NCI-H146 (cell line): ENCODE measurements around the gene SSR1.
"Not testable (repeated sequence)": the region's sequence is repeated elsewhere in the genome, so short reads cannot be mapped to it uniquely, and the experiment has no call there.

Source experiments
- DNase-seq: peaks from one replicate; lab custom pipeline; 2025; lab: John Stamatoyannopoulos, UW

The SSR1 gene

DNA sequence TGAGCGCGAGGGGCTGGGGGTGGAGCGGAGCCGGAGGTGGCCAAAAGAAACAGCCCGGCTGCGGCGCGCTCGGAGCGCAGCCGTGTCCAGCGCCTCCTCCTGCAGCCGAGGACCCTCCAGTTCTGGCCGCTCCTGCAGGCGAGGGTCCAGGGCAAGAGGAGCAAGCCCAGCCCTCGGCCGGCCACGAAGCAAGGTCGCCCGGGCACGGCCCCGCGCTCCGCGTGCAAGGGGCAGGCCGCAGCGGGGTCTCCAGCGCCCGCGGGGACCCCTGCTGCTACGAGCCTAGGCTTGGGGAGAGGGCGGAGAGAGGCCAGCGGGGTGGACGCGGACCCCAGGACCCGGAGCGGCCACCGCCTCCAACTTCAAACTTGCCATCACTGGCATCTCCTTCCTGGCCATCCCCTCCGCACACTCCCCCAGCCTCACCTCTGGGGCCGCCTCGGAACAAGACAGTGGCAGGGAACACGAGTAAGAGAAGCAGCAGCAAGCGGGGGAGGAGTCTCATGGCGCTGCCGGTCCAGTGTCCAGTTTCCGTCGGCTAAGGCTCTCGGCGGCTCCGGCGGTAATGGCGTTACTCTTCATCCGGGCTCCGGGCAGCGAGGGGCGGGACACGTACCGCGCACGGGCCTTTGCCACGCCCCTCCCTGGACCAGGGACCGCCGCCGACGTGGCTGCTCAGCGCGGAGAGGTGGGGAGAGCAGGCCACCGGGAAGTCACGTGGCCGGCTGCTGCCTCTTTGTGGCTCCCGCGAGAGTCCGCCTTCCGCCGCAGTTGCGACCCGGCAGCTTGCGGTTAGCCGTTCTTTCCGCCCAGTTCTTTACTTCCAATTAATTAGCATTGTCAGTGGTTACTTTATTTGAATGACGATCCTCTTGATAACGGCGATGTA is at the start of gene SSR1:
SSR1 (minus strand) TSS at position 584 of the 889 bp plus-strand sequence; CDS start at position 505, 79 bp downstream.
- peak; percentile 98 for DNase-seq

DNA sequence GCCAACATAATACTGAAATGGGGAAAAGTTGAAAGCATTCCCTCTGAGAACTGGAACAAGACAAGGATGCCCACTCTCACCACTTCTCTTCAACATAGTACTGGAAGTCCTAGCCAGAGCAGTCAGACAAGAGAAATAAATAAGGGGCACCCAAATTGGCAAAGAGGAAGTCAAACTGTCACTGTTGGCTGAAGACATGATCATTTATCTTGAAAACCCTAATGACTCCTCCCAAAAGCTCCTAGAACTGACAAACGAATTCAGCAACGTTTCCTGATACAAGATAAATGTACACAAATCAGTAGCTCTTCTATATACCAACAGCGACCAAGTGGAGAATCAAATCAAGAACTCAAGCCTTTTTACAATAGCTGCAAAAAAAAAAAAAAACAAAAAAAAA is 38.9 kb upstream of the SSR1 start:
- DNase-seq: not testable (repeated sequence)

DNA sequence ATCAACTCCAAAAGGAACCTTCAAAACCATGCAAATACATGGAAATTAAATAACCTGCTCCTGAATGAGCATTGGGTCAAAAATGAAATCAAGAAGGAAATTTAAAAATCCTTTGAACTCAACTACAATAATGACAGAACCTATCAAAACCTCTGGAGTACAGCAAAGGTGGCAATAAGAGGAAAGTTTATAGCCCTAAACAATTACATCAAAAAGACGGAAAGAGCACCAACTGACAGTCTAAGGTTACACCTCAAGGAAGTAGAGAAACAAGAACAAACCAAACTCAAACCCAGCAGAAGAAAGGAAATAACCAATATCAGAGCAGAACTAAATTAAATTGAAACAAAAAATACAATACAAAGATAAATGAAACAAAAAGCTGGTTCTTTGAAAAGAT is 37.6 kb upstream of the SSR1 start:
- DNase-seq: not testable (repeated sequence)

GRCh38 chr6:7347551-7347997 is 34.6 kb upstream of the SSR1 start:
- DNase-seq: peak; percentile 91

DNA sequence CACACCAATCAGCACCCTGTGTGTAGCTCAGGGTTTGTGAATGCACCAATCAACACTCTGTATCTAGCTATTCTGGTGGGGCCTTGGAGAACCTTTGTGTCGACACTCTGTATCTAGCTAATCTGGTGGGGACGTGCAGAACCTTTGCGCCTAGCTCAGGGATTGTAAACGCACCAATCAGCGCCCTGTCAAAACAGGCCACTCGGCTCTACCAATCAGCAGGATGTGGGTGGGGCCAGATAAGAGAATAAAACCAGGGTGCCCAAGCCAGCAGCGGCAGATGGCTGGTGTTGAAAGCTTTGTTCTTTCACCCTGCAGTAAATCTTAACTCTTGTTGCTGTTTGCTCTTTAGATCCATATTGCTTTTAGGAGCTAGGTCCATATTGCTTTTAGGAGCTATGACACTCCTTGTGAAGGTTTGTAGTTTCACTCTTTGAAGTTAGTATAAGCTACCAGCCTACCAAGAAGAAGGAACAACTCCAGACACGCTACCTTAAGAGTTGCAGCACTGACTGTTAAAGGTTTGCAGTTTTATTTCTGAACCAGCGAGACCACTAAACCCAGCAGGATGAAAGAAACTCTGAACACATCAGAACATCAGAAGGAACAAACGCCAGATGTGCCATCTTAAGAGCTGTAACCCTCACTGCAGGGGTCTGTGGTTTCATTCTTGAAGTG is 31.9 kb upstream of the SSR1 start:
- not testable (repeated sequence) for DNase-seq

- DNase-seq: no peak
Measured at GRCh38 chr6:7343546-7344475, 30.8 kb upstream of the SSR1 start.

GRCh38 chr6:7341989-7342742 is 29.2 kb upstream of the SSR1 start:
- no peak for DNase-seq

DNA sequence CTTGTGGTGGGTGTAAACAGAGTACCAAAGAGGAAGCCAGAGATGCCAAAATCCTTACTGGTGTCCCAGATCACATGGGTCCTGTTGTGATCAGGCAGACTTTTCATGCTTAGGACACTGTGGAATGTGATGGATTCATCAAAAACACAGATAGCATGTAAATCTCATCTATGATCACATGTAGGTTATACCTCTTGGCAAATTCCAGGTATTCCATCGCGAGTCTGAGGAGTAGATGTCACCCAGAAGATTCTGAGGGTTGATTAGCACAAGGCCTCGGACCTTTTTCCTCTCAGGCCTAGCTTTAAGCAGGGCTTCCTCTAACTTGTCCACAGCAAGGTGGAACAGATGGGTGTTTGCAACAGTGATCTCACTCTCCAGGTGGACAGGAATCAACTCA is 28.3 kb upstream of the SSR1 start:
- DNase-seq: no peak

GRCh38 chr6:7339007-7339732 is 26.2 kb upstream of the SSR1 start:
- DNase-seq: peak; percentile 21

DNA sequence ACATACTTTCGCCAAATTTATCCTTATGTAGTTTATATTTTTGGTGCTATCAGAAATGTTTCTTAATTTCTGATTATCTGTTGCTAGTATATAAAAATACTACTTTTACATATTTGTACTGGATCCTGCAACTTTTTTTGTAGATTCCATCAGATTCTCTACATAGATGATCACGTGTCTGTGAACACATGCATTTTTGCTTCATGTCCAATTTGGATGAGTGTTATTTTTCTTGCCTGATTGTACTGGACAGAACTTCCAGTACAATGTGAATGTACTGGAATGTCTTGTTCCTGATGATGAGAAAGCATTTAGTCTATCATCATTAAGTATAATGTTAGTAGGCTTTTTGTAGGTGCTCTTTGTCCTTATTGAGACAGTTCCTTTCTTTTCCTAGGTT is 25.0 kb upstream of the SSR1 start:
- DNase-seq: no peak

GRCh38 chr6:7335519-7335918 is 22.5 kb upstream of the SSR1 start:
- DNase-seq: no peak

GRCh38 chr6:7334685-7335084 is 21.7 kb upstream of the SSR1 start:
- no peak for DNase-seq

- no peak for DNase-seq
Measured at GRCh38 chr6:7332090-7332745, 19.2 kb upstream of the SSR1 start.

- DNase-seq: no peak
Measured at GRCh38 chr6:7331452-7331851, 18.5 kb upstream of the SSR1 start.

GRCh38 chr6:7328243-7328642 is 15.2 kb upstream of the SSR1 start:
- DNase-seq: no peak

DNA sequence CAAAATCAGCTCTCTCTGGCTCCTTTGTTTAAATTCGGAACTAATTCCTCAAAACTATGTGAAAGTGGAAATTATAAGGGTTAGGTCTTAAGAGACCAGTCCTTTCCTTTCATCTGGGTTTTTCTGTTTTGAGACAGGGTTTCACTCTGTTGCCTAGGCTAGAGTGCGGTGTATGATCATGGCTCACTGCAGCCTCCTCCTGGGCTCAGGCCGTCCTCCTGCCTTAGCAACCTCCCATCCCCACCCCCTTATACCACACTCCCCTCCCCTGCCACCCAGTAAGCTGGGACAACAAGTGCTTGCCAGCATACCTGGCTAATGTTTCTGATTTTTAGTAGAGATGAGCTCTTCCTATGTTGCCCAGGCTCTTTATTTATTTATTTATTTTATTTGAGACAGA is 12.8 kb upstream of the SSR1 start:
- no peak for DNase-seq

DNA sequence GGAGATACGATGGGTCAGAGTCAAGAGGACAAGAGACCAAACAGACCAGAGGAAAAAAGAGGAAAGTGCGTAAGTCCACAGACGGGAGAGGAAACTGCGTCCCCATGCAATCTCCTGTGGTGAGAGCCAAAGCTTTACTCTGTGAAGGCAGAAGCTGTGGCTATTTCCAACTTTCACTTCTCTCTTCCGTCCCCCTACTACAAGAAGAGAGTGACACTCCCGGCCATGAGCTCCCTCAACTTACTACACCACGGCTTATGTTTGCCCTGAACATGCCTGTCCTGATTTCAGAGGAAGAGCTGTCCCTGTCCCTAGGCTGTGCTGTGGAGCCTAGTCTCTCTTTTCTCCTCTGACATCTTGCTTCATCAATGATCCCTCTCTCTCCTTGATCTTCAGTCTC is 11.5 kb upstream of the SSR1 start:
- no peak for DNase-seq

DNA sequence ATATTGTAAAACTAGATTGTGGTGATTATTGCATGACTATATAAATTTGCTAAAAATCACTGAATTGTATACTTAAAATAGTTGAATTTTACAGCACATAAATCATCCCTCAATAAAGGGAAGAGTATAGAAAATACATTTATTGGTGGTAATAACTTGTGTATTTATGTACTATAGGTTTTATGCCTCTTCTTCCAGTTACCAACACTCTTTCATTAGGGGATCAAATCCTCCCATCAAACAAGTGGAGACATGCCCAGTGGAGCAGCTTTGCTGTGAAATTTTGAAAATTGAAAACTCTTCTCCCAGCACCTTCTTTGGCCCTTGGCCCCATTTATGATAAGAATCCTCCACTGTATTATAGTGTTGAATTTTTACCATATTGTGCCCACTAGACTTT is 10.1 kb upstream of the SSR1 start:
- DNase-seq: no peak

GRCh38 chr6:7321866-7322265 is 8.9 kb upstream of the SSR1 start:
- not testable (repeated sequence) for DNase-seq

DNA sequence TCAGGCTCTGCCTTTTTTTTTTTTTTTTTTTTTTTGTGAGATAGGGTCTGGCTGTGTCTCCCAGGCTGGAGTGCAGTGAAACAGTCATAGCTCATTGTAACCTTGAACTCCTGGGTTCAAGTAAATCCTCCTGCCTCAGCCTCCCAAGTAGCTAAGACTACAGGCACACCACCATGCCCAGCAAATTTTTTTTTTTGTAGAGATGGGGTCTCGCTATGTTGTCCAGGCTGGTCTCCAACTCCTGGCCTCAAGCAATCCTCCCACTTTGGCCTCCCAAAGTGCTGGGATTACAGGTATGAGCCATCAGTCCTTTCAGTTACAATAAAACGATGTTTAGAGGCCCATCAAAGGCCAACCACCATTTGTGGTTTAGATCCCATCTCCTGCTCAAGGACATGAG is 6.4 kb upstream of the SSR1 start:
- not testable (repeated sequence) for DNase-seq
